Upper lobe of left lung (tissue), 4 donors: ENCODE results near the gene CADM1.

Experiments used
- EP300 ChIP-seq, 4 donors: sonication (generic); formaldehyde crosslinking; IDR thresholded peaks; one replicate each; pipeline ENCODE4 v1.5.1; 2017; ENCODE audit warnings: antibody characterized with exemption in 4 of 4, control low read depth in 2 of 4
- POLR2A ChIP-seq, 4 donors: fragments of 450-650 bp; IDR thresholded peaks; one replicate each; pipeline ENCODE4 v1.5.1; 2016 to 2017; ENCODE audit warnings: antibody characterized with exemption in 4 of 4, mild to moderate bottlenecking in 2 of 4
- POLR2AphosphoS5 ChIP-seq, 2 donors: sonication (generic); formaldehyde crosslinking; IDR thresholded peaks; one replicate each; pipeline ENCODE4 v1.5.1; 2017; ENCODE audit warnings: antibody characterized with exemption in 2 of 2
- TF ChIP-seq, protein P1 (sequence below), 6 experiments: fragments of 450-650 bp in 4 of 6; fragments of 200-600 bp in 2 of 6; sonication (generic) in 2 of 6; IDR thresholded peaks; one replicate each; pipeline ENCODE4 v1.5.1; 2016 to 2019; ENCODE audit warnings: antibody characterized with exemption in 6 of 6

DNA sequence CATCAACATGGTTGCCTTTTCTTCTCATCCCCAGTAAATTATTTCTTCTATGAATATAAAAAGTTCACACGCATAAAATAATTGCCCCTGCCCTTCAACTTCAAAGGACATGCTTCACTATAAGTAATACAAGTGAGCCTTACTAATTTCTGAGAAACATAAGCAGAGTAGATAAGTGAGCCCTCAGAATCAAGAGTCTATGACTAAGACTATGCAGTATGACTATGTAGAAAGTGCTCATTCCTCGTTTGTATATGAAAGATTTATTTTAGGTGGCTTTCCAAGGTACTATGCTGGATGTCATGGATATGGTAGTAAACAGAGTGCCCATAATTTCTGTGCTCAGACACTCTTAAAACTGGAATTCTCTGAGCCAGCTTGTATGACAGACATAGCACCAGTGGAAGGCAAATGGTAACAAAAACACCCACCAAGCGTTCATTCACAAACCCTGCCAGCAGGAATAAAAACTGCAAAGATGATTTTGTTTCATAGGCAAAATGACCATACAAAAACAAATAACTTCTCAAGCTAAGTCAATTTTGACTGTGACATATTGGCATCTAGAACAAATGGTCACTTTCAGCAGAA, 189.8 kb downstream of the CADM1 start:
- TF ChIP-seq, protein P1, sequence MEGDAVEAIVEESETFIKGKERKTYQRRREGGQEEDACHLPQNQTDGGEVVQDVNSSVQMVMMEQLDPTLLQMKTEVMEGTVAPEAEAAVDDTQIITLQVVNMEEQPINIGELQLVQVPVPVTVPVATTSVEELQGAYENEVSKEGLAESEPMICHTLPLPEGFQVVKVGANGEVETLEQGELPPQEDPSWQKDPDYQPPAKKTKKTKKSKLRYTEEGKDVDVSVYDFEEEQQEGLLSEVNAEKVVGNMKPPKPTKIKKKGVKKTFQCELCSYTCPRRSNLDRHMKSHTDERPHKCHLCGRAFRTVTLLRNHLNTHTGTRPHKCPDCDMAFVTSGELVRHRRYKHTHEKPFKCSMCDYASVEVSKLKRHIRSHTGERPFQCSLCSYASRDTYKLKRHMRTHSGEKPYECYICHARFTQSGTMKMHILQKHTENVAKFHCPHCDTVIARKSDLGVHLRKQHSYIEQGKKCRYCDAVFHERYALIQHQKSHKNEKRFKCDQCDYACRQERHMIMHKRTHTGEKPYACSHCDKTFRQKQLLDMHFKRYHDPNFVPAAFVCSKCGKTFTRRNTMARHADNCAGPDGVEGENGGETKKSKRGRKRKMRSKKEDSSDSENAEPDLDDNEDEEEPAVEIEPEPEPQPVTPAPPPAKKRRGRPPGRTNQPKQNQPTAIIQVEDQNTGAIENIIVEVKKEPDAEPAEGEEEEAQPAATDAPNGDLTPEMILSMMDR (IDR thresholded peaks at IDR 0.05) = no peak
- no peak for TF ChIP-seq POLR2AphosphoS5 (IDR thresholded peaks at IDR 0.05)
- TF ChIP-seq POLR2A (IDR thresholded peaks at IDR 0.05) = no peak
- no peak for TF ChIP-seq EP300 (IDR thresholded peaks at IDR 0.05)
